Hepatic stellate cell (primary cell): ENCODE results near the gene SLC25A29.

ENCODE experiments used
- DNase-seq: peaks from one replicate; pipeline ENCODE4 v3.0.0; 2011; ENCODE audit warnings: low spot score

The SLC25A29 gene

DNA sequence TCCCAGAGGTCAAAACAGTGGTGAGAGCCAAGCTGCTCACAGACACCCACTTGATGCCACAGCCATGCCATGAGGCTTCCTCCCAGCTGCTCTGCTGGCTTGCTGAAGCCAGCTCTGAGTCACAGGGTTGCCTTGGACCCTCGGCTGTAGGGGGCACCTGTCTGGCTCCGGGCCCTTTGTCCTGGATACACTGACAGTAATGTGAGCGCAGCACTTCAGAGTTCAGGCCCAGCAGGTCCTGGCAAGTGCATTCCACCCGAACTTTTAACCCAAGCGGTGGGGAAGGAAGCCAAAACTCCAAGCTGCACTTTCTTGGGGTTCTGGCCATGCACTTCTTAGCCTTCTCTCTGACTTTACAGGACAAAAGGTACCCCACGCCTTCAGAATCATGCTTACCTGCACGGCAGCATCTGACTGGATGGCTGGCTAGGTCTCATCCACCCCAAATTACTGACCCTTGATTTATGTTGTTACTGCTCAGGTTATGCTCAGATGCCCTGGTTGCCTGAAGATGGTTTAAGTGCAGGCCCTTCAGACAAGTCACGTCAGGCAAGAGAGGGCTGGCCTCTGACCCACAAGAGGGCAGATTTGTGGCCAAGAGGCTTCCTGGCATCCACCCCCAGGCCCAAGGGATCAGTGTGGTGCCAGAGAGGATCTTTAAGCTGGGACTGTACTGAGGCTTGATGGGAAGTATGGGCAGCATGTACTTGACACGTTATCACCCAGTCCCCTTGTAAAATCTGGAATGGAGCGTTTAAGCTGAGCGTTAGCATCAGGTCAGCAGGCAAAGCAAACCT is 24.8 kb downstream of the SLC25A29 start:
- DNase-seq = no peak

DNA sequence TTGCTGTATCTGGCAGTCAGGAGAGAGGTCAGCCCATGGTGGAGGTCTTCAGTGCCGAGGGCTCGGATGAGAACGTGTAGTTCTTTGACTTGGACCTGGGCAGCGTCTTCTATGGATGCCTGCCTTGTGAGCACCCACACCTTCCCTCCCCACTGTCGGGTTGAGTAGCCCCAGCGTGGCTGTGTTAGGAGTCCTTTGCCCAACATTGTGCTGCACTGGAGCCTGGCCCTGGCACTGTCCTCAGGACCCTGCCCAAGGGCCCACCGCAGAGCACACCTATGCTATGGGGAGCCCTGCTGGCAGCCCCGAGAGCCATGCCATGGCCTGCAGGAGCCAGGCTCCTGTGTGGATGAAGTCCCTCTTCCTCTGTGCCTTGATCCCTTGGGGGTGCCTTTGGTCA is 26.7 kb downstream of the SLC25A29 start:
- DNase-seq = no peak

DNA sequence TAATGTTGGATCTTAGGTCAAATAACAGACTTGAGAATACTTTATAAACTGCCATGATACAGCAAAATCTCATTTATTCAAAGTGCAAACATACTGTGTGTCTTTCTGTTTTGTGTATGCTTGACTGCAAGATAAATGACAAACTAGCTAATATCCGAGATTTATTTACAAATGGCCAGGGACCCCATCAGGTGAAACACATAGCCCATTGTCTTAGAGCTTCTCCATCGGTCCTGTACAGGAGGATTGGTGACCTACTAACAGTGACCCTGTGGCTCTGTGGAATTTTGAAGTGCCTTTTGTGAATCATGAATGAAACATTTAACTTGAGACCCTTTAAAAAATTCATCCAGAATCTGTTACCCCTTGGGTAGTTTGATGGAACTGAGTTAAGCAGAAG is 27.1 kb downstream of the SLC25A29 start:
- DNase-seq = no peak

DNA sequence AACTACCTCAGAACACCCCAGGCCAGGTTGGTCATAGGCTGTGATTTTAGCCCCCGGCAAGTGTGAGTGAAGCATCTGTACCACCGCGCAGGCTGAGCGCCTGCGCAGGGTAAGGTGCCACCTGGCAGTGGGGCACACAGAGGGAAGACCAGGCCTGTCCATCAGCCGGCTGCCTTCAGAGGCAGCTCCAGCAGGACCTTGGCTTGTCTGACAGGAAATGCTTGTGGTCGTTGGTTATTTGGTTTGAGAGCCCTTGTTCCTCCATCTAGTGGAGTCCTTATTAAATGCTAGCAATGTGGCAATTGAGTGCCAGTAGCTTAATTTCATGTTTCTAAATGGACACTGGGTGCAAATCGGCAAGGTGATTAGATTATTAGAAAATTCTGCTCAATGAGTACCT is 27.5 kb downstream of the SLC25A29 start:
- peak; percentile 86 for DNase-seq

DNA sequence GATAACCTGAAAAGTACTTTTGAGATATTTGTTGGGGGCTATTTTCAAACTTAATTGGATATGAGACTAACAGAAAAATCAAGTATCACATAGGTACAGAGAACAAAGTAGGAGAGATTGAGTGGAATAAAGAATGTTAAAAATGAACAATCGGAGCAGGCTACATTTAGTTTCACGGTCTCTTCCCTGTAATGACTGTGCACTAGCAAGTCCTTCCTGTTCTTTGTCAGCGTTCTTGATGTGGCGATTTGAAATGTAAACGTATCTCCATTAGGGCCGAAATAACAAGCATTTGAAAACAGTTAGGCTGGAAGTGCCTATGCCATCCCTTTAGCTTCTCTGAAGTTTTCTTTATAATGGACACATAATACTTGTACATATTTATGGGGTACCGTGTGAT is 31.0 kb downstream of the SLC25A29 start:
- no peak for DNase-seq

DNA sequence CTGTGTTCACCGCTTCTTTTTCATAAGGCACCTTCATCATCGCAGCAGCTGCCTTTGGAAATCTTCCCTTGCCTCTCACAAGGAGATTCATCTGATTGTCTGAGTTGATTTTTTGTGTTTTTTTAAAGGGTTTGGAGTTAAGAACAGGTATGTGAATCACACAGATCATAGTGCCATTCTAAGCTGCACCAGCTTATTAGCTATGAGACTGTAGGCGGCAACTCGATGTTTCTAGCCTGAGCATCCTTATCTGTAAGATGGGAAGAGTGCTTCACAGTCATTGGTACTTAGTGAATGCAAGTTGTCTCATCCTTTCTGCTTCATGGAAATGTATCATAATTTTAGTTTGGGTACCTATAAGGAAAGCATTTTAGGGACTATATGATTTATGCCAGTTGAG is 32.0 kb downstream of the SLC25A29 start:
- no peak for DNase-seq

DNA sequence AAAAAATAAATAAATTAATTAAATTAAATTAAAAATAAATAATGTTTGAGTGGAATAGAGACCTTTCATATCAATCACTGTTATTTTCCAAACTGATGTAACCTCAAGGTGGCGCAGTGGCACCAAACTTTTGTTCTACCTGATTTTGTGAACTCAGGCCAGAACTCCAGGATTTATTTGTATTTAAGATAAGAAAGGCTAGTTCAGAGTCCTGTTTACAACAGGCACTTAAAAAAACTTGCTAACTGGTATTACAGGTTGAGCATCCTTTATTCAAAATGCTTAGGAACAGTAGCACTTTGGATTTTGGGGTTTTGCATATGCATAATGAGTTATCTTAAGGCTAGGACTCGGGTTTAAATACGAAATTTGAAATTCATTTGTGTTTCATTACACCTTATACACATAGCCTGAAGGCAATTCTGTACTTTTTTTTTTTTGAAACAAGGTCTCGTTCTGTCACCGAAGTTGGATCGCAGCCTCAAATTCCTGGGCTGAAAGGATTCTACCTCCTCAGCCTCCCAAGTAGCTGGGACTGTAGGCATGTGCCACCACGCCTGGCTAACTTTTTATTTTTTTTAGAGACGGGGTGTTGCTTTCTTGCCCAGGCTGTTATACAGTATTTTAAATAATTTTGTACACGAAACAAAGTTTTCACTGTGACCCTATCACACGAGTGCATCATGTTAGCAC is 34.9 kb downstream of the SLC25A29 start:
- DNase-seq = no peak

DNA sequence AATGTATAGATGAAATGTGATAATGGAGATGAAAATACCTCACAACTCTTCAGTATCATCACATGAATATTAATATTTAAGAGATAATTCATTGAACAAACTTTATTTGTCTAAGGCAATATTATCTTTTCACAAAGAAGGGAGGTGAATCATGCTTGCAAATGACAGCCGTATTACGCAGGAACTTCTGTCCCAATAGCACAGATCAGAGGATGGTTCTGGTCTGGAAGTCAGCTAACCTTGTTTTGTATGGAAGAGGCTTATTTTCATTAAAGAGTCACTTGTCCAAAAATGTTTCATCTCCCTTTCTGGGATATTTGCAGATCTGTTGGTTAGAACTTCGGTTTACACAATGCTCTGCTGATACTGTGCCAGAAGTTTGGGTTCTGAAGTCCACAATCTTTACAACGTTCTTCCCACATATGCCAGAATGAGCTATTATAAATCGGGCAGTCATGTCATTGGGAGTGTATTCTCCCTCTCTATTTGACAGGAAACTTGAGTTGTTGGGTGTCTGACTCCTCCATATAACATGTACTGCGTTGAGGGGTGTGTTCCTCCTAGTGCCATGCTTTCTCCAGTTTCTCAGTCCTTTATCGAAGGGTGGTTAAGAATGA is 37.5 kb downstream of the SLC25A29 start:
- no peak for DNase-seq

DNA sequence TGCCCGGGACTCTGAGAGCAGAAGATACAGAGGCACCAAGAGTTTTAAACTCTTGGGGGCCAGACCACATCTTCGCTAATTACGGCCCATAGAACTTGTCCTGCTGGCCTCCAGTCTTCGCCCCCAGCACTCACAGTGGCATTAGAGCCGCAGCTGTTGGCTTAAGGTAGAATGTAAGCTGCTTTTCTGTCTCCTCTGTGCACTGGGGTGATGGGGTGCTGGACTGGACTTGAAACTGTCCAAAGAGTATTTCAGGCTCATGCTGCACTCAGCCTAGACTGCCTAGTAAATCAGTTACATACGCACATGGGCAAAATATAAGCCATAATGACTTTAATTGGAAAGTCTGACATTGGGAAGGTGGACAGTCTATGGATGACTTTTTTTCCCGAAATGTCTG is 38.3 kb downstream of the SLC25A29 start:
- no peak for DNase-seq

DNA sequence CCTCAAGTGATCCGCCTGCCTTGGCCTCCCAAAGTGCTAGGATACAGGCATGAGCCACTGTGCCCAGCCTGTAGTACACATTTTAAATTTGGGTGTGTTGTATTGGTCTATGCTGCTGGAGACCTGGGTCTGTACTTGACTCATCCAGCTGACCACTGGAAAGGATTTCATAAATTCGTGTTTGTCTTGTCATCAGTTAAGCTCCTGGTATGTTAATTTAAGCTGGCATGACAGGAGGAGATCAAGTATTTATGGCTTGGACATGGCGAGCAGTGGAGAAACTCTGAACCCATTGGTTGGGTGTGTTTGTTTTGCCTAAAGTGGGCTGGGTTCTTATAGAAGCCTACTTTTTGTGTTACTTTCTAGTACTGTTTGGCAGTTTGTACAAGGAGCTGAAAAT is 43.1 kb downstream of the SLC25A29 start:
- peak; percentile 30 for DNase-seq

DNA sequence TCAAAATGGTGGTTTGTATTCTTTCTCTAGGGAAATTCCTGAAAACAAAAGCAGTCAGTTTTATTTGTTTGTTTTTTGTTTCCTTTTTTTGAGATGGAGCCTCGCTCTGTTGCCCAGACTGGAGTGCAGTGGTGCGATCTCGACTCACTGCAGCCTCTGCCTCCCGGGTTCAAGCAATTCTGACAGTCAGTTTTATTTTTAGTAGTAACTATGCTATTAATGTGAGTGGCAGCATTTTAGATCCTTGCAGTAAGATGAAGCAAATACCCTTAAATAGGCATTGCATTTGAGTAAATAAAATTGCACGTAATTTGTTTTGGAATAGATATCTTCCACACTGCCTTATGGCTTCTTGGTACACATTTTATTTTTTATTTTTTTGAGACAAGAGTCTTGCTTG is 43.7 kb downstream of the SLC25A29 start:
- no peak for DNase-seq

DNA sequence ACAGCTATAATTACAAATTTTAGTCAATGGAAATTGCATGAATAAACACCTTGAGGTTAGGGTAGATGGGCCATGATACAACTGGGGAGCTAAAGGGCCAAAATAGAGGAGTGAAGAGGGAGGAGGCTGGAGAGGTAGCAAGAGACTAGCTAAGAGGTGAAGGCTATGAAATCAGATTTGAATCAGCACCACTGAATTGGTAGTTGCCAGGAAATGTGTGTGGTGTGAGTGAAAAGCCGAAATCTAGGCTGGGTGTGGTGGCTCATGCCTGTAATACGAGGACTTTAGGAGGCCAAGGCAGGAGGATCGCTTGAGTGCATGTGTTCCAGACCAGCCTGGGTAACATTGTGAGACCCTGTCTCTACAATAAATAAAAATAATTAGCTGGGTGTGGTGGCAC is 44.6 kb downstream of the SLC25A29 start:
- no peak for DNase-seq

DNA sequence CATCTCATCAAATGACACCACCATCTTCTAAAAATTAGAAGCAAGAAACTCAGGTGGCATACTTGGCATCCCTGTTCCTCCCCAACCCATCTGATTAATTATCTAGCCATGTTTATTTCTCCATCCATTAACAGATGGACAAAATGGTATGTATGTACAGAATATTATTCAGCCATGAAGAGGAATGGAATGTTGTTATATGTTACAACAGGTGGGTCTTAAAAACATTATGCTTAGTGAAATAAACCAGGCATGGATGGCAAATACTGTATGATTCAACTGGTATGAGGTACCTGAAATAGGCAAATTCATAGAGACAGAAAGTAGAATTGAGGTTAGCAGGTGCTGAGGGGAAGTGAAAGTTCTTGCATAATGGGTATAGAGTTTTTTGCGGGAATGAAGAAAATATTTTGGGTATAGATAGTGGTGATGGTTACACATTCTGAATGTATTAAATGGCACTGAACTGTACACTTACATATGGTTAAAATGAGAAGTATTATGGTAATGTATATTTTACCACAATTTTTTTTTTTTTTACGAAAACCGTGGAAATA is 49.8 kb downstream of the SLC25A29 start:
- no peak for DNase-seq

DNA sequence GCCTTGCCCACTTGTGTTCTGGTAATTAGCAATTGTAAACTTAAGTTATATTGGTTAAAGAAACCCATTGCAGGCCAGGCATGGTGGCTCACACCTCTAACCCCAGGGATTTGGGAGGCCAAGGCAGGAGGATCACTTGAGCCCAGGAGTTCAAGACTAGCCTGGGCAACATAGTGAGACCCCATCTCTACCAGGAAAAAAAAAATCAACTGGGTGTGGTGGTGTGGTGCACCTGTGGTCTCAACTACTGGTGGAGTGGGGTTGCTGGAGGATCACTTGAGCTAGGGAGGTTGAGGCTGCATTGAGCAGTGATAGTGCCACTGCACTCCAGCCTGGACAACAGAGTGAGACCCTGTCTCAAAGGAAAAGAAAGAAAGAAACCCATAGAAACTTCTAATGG is 53.6 kb downstream of the SLC25A29 start:
- DNase-seq = no peak

DNA sequence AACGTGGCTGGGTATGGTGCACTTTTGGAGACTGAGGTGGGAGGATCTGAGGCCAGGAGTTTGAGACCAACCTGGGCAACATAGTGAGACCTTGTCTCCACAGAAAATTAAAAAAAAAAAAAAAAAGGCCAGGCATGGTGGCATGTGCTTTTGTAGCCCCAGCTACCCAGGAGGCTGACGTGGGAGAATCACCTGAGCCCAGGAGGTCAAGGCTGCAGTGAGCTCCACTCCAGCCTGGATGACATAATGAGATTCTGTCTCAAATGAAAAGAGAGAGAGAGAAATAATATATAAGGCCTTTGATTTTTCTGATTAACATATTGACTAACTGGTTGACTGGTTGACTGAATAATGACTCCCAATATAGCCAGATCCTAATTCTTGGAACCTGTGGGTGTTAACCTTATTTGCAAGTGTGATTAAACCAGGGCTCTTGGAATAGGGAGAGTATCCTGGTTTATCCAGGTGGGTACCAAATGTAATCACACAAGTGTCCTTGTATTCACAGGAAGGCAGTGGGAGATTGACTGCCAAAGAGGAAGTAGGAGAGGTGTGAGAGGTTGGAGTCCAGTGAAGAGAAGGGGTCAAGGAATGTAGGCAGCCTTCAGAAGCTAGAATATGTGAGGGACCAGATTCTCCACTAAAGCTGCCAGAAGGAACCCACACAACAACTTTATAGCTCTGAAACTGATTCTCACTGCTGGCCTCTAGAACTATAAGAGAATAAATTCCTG is 55.3 kb downstream of the SLC25A29 start:
- no peak for DNase-seq

DNA sequence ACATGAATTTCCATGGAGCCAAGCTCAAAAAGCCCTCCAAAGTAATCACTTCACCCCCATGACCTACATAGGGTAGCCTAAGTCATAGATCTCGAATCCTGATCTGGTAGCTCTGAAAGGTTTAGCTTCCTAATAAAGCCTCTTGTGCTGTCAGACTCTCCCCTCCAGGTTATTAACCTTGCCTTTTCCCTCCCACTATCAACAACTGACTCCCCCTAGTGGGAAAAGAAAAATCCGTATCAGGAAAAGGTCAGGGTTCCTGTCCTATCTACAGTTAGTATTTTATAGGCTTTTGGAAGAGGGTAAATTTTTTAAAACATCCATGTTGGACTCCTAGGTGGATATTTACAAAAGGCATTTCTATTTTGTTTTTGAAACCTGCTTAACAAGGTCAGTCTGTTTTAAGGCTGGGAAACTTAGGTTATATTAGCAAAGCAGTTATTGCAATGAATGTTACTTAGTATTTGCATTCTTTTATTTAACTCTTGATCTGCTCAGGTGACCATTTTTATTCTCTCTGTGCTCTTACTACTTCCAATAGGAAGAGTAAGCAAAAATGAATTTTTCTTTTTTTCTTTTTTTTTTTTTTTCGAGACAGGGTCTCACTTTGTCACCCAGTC is 59.3 kb downstream of the SLC25A29 start:
- DNase-seq = peak; percentile 46

DNA sequence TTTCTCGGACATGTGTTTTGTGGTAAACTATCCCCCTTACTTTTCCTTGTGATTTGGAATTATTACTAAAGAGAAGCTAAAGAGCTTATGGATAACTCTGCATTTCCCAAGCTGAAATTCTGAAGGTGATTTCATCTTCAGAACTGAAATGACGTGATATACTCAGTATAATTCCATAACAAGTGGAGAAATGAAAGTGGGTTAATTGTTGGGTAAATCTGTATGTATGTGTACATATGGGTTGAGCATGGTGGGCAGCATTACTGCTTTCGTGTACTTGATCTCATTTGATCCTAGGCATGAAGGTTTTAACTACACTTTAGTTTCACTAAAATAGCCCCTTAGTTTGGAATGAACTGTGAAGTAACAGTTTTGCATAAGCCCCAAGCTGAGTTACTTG is 63.2 kb downstream of the SLC25A29 start:
- DNase-seq = no peak

DNA sequence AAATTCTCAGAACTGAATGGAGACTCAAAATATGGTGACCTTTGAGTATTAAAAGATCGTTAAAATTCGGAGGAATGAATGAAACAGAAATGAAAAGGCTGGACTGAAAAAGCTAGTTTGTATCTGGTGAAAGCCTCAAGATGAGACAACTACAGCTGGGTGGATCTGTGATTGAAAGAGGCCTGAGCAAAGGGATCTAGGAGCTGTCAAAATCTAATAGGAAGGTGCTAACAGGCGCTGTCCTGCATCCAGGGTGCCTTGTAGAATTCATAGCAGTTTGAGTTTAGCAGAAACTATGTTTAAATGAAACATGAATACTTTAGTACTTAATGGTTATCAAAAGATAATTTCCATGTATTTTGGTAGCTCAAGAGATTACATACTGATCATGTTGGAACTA is 65.0 kb downstream of the SLC25A29 start:
- DNase-seq = no peak
